GM21576 (cell line): ENCODE measurements around the gene NDUFB8.

ENCODE experiments used
- ATAC-seq: cut with Tn5 transposase; IDR thresholded peaks from one replicate; pipeline ENCODE4 v1.9.1; 2021; ENCODE audit warnings: mild to moderate bottlenecking, moderate library complexity; ENCODE audit not compliant: unreplicated experiment

NDUFB8 gene

DNA sequence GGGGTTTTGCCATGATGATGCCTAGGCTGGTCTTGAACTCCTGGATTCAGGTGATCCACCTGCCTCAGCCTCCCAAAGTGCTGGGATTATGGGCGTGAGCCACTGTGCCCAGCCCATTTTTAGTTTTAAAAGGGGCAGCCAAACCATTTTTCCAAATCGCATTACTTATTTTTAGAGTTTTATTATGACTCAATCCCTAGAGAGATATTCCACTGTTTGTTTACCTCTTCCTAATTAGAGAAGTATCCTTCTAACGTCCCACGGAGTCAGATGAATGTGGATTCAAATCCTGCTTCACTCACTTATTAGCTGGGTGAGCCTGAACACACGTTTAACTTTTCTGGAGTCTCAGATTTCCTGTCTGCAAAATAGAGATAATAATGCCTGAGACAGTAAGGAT lies 51.7 kb downstream of the NDUFB8 start:
- no peak for ATAC-seq
